NK-92 (cell line): ENCODE data around the gene RPP14.

ENCODE experiments used
- DNase-seq: peaks from one replicate; lab custom pipeline; 2025; ENCODE audit not compliant: unreplicated experiment; lab: John Stamatoyannopoulos, UW

RPP14 gene

GRCh38 chr3:58355179-58355578 lies 49.1 kb downstream of the RPP14 start:
- DNase-seq: no peak

- DNase-seq: no peak
These were observed 50.0 kb downstream of the RPP14 start for GRCh38 chr3:58356054-58356453.

- DNase-seq: no peak
These were observed 51.4 kb downstream of the RPP14 start for GRCh38 chr3:58357402-58357801.

- no peak for DNase-seq
These were observed 52.0 kb downstream of the RPP14 start for GRCh38 chr3:58358092-58358491.

GRCh38 chr3:58358808-58359207 lies 52.8 kb downstream of the RPP14 start:
- no peak for DNase-seq

- DNase-seq: no peak
These were observed 53.6 kb downstream of the RPP14 start for GRCh38 chr3:58359621-58360020.

- DNase-seq: no peak
These were observed 55.8 kb downstream of the RPP14 start for GRCh38 chr3:58361866-58362265.

- DNase-seq: no peak
These were observed 60.7 kb downstream of the RPP14 start for GRCh38 chr3:58366699-58367098.

- no peak for DNase-seq
These were observed 63.0 kb downstream of the RPP14 start for GRCh38 chr3:58369038-58369437.
